ENCODE data around the gene CDK19.
A peak's percentile ranks its signal among the peaks of the same experiment; 100 is the strongest.
"Not testable (repeated sequence)": the region's sequence is repeated elsewhere in the genome, so short reads cannot be mapped to it uniquely, and the experiment has no call there.

Gene CDK19

GRCh38 chr6:110815411-110816409, at the start of gene CDK19:
Gene CDK19 (minus strand): TSS chr6:110815469. CDS start chr6:110815136, 333 bp downstream.
- peak; percentile 98 for DNase-seq (ENCODE audit: low read depth)

DNA sequence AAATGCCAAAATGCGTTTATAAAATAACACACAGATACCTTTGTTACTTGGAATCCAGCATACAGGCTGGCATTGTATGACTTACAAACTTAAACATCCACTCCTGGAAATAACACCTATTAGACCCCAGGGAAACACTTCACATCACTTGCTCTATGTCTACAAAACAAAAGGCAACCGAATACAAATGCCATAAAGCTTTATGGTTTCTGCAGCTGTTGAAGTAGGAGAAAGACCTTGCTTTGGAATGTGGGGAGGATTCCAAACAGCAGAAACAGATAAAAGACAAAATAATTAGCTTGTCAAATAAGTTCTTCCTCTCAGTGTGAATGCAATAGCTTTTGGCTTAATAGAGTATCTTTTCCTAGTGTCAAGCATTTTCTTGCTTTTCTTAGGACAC, 49.6 kb upstream of the CDK19 start:
- DNase-seq (ENCODE audit: low read depth), result no peak

DNA sequence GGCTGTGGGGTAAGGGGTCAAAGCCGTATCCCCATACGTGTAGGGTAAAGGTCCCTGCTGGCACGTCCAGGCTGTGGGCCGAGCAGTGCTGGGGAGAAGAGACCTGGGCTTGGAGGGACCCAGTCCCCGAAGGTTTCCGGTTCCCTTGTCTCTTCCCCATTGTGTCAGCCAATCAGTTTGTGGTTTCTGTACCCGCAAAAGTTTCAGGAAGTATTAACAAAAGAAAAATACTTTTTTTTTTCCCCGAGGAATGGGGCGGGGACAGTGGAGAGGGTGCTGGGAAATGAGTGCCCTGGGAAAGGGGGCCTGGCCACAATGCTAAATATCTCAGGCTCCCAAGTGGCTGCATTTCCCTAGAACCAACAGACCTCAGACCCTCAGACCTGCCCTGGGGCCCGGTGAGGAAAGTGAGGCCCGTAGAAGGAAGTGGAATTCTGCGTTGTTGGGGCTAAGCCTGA, 44.1 kb upstream of the CDK19 start:
- DNase-seq (ENCODE audit: low read depth), result no peak

DNA sequence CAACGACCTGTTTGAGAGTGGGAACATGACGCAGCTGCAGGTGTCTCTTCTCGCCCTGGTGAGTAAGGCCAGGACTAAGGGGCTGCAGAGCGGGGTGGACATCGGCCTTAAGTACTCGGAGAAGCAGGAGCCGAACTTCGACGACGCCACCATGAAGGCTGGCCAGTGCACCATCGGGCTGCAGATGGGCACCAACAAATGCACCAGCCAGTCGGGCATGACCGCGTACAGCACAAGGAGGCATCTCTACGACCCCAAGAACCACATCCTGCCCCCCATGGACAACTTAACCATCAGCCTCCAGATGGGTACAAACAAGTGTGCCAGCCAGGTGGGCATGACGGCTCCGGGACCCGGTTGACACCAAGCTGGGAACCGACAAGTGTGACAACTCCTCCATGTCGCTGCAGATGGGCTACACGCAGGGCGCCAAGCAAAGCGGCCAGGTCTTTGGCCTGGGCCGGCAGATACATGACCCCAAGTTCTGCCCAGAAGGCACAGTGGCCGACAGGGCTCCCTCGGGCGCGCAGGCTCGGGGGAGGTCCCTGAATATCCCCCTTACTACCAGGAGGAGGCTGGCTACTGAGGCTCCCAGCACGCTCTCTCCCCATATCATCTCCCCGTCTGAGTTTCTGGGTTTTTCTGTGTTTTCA, 43.4 kb upstream of the CDK19 start:
- no peak for DNase-seq (ENCODE audit: low read depth)

DNA sequence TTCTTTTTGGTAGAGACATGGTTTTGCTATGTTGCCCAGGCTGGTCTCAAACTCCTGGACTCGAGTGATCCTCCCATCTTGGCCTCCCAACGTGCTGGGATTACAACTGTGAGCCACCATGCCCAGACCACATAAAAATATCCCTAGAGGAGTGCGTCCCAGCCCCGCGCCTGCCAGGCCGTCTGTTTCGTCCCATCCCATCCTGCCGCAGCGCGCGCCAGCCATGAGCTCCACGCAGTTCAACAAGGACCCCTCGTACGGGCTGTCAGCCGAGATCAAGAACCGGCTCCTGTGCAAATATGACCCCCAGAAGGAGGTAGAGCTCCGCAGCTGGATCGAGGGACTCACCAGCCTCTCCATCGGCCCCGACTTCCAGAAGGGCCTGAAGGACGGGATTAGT, 42.7 kb upstream of the CDK19 start:
- no peak for DNase-seq (ENCODE audit: low read depth)

DNA sequence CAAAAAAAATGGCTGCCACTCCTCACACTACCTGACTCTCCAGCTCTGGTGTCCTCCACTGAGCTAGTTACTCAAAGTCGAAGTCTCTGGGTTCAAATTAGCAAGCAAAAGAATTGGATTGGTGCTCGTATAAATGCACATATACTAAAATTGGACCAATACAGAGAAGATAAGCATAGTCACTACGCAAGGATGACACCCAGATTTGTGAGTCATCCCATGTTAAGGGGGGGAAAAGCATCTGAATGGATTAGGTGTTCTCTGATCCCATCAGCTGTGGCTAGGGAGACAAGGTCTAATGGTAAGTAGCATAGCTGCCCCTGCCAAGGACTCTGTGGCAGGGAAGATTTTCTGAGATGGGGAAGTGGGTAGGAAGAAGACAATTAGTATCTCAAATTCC, 41.0 kb upstream of the CDK19 start:
- no peak for DNase-seq (ENCODE audit: low read depth)

- no peak for DNase-seq (ENCODE audit: low read depth)
Observed at GRCh38 chr6:110853754-110854477, 38.6 kb upstream of the CDK19 start.

DNA sequence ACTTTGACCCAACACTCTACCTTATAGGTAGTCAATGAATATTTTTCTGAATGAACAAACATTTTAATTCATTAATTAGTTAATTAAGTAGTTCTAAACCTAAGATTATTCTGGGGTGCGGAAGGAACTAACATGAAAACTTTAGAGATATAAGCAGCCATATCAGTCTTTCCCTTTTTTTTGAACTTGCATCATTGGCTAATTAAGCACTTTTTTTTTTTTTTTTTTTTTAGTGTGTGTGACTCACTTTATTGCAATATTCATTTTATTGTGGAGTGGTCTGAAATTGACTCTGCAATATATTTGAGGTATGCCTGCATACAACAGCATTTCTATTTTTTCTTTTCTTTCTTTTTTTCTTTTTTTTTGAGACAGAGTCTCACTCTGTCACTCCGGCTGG, 37.5 kb upstream of the CDK19 start:
- DNase-seq (ENCODE audit: low read depth), result no peak

DNA sequence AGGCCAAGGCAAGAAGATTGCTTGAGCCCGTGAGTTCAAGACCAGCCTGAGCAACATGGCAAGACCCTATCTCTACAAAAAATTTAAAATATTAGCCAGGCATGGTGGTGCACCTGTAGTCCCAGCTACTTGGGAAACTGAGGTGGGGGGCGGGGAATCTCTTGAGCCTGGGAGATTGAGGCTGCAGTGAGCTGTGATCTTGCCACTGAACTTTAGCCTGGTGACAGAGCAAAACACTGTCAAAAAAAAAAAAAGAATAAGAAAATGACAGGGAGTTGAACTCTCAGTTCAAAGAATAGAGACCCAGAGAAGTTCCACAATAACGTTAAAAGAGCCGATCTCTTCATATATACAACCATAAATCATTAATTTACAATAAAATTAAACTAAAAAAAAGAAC, 34.5 kb upstream of the CDK19 start:
- no peak for DNase-seq (ENCODE audit: low read depth)

DNA sequence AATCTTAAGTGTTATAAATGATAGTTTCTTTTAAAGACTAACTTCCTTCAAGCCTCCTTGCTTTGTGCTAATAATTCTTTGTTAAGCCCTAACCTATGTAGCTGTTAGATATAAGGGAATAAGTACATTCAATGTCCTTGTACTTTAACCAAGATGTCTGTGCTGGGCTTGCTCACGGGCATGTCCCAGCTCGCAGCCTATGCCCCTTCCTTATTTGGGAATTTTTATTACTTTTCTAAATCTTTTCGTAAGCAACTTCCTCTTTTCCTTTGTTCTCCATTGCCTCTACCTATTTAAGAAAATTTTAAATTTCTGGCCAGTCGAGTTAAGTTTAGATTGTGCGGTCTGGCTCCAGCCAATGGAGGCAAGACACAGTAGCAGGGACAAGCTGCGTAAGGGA, 26.0 kb upstream of the CDK19 start:
- no peak for DNase-seq (ENCODE audit: low read depth)

- DNase-seq (ENCODE audit: low read depth), result not testable (repeated sequence)
Observed at GRCh38 chr6:110835751-110836150, 20.5 kb upstream of the CDK19 start.

DNA sequence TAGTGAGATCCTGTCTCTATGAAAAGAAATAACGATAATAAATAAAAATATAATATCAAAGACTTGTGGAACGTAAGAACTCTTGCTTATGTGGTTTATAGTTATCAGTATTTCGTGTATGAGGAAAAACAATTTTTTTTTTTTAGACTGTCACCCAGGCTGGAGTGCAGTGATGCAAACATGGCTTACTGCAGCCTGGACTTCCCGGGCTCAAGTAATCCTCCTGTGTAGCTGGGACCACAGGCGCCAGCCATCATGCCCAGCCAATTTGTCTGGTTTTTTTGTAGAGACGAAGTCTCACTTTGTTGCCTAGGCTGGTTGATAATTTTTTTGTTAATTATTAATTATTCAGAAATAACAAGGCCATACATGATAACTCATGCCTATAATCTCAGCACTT, 18.6 kb upstream of the CDK19 start:
- DNase-seq (ENCODE audit: low read depth), result no peak

DNA sequence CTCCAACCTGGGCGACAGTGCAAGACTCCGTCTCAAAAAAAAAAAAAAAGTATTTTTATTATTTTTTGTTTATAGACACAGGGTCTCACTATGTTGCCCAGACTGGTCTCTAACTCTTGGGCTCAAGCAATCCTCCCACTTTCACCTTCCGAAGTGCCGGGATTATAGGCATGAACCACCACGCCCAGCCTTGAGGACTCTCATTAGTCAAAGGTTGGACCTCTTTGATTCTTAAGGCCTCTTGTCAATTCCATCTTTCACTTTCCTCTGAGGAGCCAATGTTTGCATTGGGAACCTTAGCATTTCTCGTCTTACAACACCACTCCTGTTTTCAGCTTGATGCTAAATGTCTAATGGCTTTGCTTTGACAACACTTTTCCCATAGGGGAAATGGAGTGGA, 16.1 kb upstream of the CDK19 start:
- DNase-seq (ENCODE audit: low read depth), result no peak

- no peak for DNase-seq (ENCODE audit: low read depth)
Observed at GRCh38 chr6:110828396-110828795, 13.1 kb upstream of the CDK19 start.

GRCh38 chr6:110826236-110827129, 11.2 kb upstream of the CDK19 start:
- DNase-seq (ENCODE audit: low read depth), result no peak

DNA sequence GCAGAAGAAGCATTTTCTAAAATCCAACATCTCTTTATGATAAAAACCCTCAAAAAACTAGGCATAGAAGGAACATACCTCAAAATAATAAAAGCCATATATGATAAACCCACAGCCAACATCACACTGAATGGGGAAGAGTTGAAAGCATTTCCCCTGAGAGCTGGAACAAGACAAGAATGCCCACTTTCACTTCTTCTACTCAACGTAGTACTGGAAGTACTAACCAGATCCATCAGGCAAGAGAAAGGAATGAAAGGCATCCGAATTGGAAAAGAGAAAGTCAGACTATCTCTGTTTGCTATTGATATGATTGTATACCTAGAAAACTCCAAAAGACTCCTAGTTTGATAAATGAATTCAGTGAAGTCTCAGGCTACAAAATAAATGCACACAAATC, 7.9 kb upstream of the CDK19 start:
- no peak for DNase-seq (ENCODE audit: low read depth)

DNA sequence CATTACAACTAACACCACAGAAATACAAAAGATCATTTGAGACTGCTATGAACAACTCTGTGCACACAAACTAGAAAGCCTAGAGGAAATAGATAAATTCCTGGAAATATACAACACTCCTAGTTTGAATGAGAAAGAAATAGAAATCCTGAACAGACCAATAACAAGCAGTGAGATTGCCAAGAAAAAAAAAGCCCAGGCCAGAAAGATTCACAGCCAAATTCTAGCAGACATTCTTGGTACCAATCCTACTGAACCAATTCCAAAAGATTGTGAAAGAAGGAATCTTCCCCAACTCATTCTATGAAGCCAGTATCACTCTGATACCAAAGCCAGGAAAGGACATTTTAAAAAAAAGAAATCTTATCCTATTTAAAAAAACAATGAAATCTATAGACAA, 7.0 kb upstream of the CDK19 start:
- DNase-seq (ENCODE audit: low read depth), result no peak

DNA sequence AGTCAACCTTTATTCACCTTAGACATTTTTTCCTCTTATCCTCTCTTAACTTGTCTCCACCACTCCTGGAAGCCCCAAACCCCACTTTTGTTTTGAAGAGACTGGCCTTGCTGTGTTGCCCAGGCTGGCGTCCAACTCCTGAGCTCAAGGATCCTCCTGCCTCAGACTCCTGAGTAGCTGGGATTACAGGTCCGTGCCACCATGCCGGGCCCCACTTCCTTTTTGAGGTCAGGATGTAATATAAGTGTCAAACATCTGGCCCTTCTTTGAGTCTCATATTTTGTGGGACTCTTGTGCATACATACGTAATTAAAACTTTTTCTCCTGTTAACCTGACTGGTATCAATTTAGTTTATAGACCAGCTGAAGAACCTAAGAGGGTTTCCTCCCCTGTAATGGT, 1.4 kb upstream of the CDK19 start:
- no peak for DNase-seq (ENCODE audit: low read depth)

DNA sequence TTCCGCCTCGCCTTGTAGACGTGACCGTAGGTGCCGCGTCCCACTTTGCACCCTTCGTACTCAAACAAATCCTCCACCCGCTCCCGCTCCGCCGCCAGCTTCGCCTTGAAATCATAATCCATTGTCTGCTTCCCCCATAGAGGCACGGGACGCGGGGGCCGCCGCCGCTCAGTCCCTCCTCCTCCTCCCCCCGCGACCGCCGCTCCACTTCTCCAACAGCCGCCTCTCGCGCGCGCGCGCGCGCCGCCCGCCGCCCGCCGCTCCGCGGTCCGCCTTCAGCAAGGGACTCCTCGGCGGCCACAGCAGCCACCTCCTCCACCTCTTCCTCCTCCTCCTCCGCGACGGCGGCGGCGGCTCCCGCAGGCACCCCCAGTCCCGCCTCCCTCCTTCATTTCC, 256 bp downstream of the CDK19 start:
- DNase-seq (ENCODE audit: low read depth), result no peak

- peak; percentile 41 for DNase-seq (ENCODE audit: low read depth)
Observed at GRCh38 chr6:110814102-110815014, 911 bp downstream of the CDK19 start.
